SK-N-SH (cell line): Measurements from ENCODE around the gene AGPAT3. TPM values are rescaled to one million over a fixed set of nuclear protein-coding genes. Genes with fewer than 3 reads are reported as not detected.

Experiments used
- CTCF ChIA-PET: fragments of 300-600, 350-600 bp; formaldehyde crosslinking; extraction: SDS; loops from one replicate; lab custom pipeline; 2021; lab: Yijun Ruan, JAX
- POLR2A ChIA-PET: fragments of 350-600 bp; sonication (Branson Sonifier 250); formaldehyde crosslinking; extraction: SDS; loops from one replicate; lab custom pipeline; 2020; ENCODE audit warnings: antibody characterized with exemption, inconsistent platforms; lab: Yijun Ruan, JAX
- DNase-seq: peaks from one replicate; pipeline ENCODE4 v3.0.0; 2012
- H2AFZ ChIP-seq: fragments of 200-600 bp; sonication (generic); 2 replicates; pipeline ENCODE4 v1.8.1; 2016; ENCODE audit warnings: antibody characterized with exemption, mild to moderate bottlenecking, low read depth
- H3F3A ChIP-seq: fragments of 200-600 bp; sonication (generic); replicated peaks from 2 replicates; pipeline ENCODE3; 2016; ENCODE audit warnings: antibody characterized with exemption, mild to moderate bottlenecking; ENCODE audit not compliant: insufficient read depth
- H3K27ac ChIP-seq, 2 experiments: fragments of 200-500 bp in 1 of 2; fragments of 200-600 bp in 1 of 2; sonication (Bioruptor generic) in 1 of 2; sonication (generic), shearing (Covaris generic) in 1 of 2; 2 replicates each; pipeline versions ENCODE4 v1.5.1 to v1.6.1; 2014 to 2016; ENCODE audit warnings: low read depth in 2 of 2, inconsistent platforms in 1 of 2, low read length in 1 of 2, mild to moderate bottlenecking in 1 of 2, mixed read lengths in 1 of 2
- H3K27me3 ChIP-seq: fragments of 200-600 bp; sonication (generic), shearing (Covaris generic); 2 replicates; pipeline ENCODE4 v1.6.1; 2016; ENCODE audit warnings: mixed run types; ENCODE audit not compliant: insufficient read depth
- H3K36me3 ChIP-seq, 2 experiments: fragments of 200-500 bp in 1 of 2; fragments of 200-600 bp in 1 of 2; sonication (Bioruptor generic) in 1 of 2; sonication (generic) in 1 of 2; replicated peaks in 1 of 2; 2 replicates each; pipeline versions ENCODE3 to v1.5.1; 2014 to 2016; ENCODE audit warnings: low read length in 1 of 2, mild to moderate bottlenecking in 1 of 2; ENCODE audit not compliant: insufficient read depth in 2 of 2, control insufficient read depth in 1 of 2
- H3K4me1 ChIP-seq, 2 experiments: fragments of 200-500 bp in 1 of 2; fragments of 200-600 bp in 1 of 2; sonication (Bioruptor generic) in 1 of 2; sonication (generic), shearing (Covaris generic) in 1 of 2; 2 replicates each; pipeline versions ENCODE4 v1.5.1 to v1.6.1; 2014 to 2016; ENCODE audit warnings: low read depth in 1 of 2, low read length in 1 of 2, mixed run types in 1 of 2; ENCODE audit not compliant: insufficient read depth in 2 of 2, control insufficient read depth in 1 of 2
- H3K4me2 ChIP-seq: fragments of 200-600 bp; sonication (generic), shearing (Covaris generic); 2 replicates; pipeline ENCODE4 v1.6.1; 2017; ENCODE audit warnings: mixed run types
- H3K4me3 ChIP-seq, 2 experiments: fragments of 200-500 bp in 1 of 2; fragments of 200-600 bp in 1 of 2; sonication (Bioruptor generic) in 1 of 2; sonication (generic), shearing (Covaris generic) in 1 of 2; 2 replicates each; pipeline versions ENCODE4 v1.5.1 to v1.8.1; 2014 to 2016; ENCODE audit warnings: low read depth in 2 of 2, inconsistent platforms in 1 of 2, low read length in 1 of 2, mild to moderate bottlenecking in 1 of 2, mixed read lengths in 1 of 2, moderate library complexity in 1 of 2
- H3K79me2 ChIP-seq: fragments of 200-600 bp; sonication (generic); 2 replicates; pipeline ENCODE4 v1.8.1; 2017; ENCODE audit warnings: mild to moderate bottlenecking; ENCODE audit not compliant: insufficient read depth
- H3K9ac ChIP-seq: fragments of 200-600 bp; sonication (generic); 2 replicates; pipeline ENCODE4 v1.6.1; 2017; ENCODE audit warnings: mixed run types
- H3K9me2 ChIP-seq: fragments of 200-600 bp; sonication (generic); 2 replicates; pipeline ENCODE4 v1.6.1; 2017; ENCODE audit warnings: mixed run types
- H3K9me3 ChIP-seq: fragments of 200-600 bp; sonication (generic); 2 replicates; pipeline ENCODE4 v1.6.1; 2017; ENCODE audit warnings: mixed run types, mild to moderate bottlenecking, moderate library complexity
- H4K20me1 ChIP-seq: fragments of 200-600 bp; sonication (generic); 2 replicates; pipeline ENCODE4 v1.6.1; 2017; ENCODE audit warnings: mild to moderate bottlenecking, mixed run types; ENCODE audit not compliant: insufficient read depth
- EP300 ChIP-seq, 2 experiments: IDR thresholded peaks; 2 replicates each; pipeline versions ENCODE4 v1.4.0 to v1.6.1; 2012; ENCODE audit warnings: borderline replicate concordance in 1 of 2, low read depth in 1 of 2, low read length in 1 of 2
- FOXJ3 ChIP-seq: sonication (generic); formaldehyde crosslinking; IDR thresholded peaks from 2 replicates; pipeline ENCODE4 v1.5.1; 2020; ENCODE audit warnings: mild to moderate bottlenecking, missing genetic modification reagents
- GABPA ChIP-seq: IDR thresholded peaks from 2 replicates; pipeline ENCODE4 v1.4.0; 2012; ENCODE audit warnings: low read depth, mild to moderate bottlenecking
- MAX ChIP-seq: IDR thresholded peaks from 2 replicates; pipeline ENCODE4 v1.4.0; 2012; ENCODE audit warnings: low read depth
- MEF2A ChIP-seq: IDR thresholded peaks from 2 replicates; pipeline ENCODE4 v1.4.0; 2012; ENCODE audit warnings: low read depth, borderline replicate concordance
- MXI1 ChIP-seq: IDR thresholded peaks from 2 replicates; pipeline ENCODE4 v1.6.1; 2012; ENCODE audit warnings: mild to moderate bottlenecking, low read depth, low read length, improper control_type of control experiment
- NFIC ChIP-seq: IDR thresholded peaks from 2 replicates; pipeline ENCODE4 v1.4.0; 2012; ENCODE audit warnings: borderline replicate concordance
- POLR2AphosphoS5 ChIP-seq: IDR thresholded peaks from 2 replicates; pipeline ENCODE4 v1.6.1; 2012; ENCODE audit warnings: low read depth, low read length
- RAD21 ChIP-seq: IDR thresholded peaks from 2 replicates; pipeline ENCODE4 v1.6.1; 2012; ENCODE audit warnings: mild to moderate bottlenecking, low read length
- RCOR1 ChIP-seq: fragments of 150-350 bp; IDR thresholded peaks from 2 replicates; pipeline ENCODE4 v1.6.1; 2017; ENCODE audit warnings: antibody characterized with exemption, low read length
- RFX5 ChIP-seq: IDR thresholded peaks from 2 replicates; pipeline ENCODE4 v1.6.1; 2012; ENCODE audit warnings: mild to moderate bottlenecking, improper control_type of control experiment, low read length
- RXRA ChIP-seq: IDR thresholded peaks from 2 replicates; pipeline ENCODE4 v1.4.0; 2012; ENCODE audit warnings: low read depth, mild to moderate bottlenecking, borderline replicate concordance
- TAF1 ChIP-seq: IDR thresholded peaks from 2 replicates; pipeline ENCODE4 v1.6.1; 2012; ENCODE audit warnings: low read depth, mild to moderate bottlenecking, low read length, moderate library complexity, borderline replicate concordance
- TCF12 ChIP-seq: IDR thresholded peaks from 2 replicates; pipeline ENCODE4 v1.4.0; 2012
- WGBS: methylation state at CpG from one replicate; pipeline ENCODE4 v1.1.6; 2017; ENCODE audit warnings: low lambda C conversion rate; 5-methylcytosine and 5-hydroxymethylcytosine counted together
- polyA plus RNA-seq, 3 experiments: library from polyadenylated mRNA; depleted of rRNA; stranded (reverse); fragments of >200 nt; gene quantifications; 2 replicates each; pipeline ENCODE4 v1.2.3, GENCODE V29; 2012
- TF ChIP-seq, protein P1 (sequence below): fragments of 200-600 bp; sonication (generic); IDR thresholded peaks from 2 replicates; pipeline ENCODE4 v1.6.1; 2017; ENCODE audit warnings: antibody characterized with exemption, mild to moderate bottlenecking, moderate library complexity
- TF ChIP-seq, protein P2 (sequence below): IDR thresholded peaks from 2 replicates; pipeline ENCODE4 v1.6.1; 2012; ENCODE audit warnings: mild to moderate bottlenecking, low read depth, low read length, moderate library complexity

The AGPAT3 gene
- polyA plus RNA-seq, 1 of the 3 experiments (the other 2 are of a cell fraction): 35.3 TPM

- H3K4me1 ChIP-seq: no peaks in the 10 kb centered on the region; a peak in 1 of 4 replicates
- H3K79me2 ChIP-seq: no peaks in the 10 kb centered on the region
- no peaks in the 10 kb centered on the region for H4K20me1 ChIP-seq
- H3K27me3 ChIP-seq: no peaks in the 10 kb centered on the region
- no peak for DNase-seq
- H3K9me2 ChIP-seq: no peaks in the 10 kb centered on the region
- H3K27ac ChIP-seq: no peak overlapping the region
- ChIA-PET CTCF (no interaction called here), POLR2A (no interaction called here)
- H3K36me3 ChIP-seq: no peaks in the 10 kb centered on the region
- H3F3A ChIP-seq: no peaks in the 10 kb centered on the region
- TF ChIP-seq TAF1: no peak
- TF ChIP-seq, protein P1, sequence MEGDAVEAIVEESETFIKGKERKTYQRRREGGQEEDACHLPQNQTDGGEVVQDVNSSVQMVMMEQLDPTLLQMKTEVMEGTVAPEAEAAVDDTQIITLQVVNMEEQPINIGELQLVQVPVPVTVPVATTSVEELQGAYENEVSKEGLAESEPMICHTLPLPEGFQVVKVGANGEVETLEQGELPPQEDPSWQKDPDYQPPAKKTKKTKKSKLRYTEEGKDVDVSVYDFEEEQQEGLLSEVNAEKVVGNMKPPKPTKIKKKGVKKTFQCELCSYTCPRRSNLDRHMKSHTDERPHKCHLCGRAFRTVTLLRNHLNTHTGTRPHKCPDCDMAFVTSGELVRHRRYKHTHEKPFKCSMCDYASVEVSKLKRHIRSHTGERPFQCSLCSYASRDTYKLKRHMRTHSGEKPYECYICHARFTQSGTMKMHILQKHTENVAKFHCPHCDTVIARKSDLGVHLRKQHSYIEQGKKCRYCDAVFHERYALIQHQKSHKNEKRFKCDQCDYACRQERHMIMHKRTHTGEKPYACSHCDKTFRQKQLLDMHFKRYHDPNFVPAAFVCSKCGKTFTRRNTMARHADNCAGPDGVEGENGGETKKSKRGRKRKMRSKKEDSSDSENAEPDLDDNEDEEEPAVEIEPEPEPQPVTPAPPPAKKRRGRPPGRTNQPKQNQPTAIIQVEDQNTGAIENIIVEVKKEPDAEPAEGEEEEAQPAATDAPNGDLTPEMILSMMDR: no peak
- no peak overlapping the region for H3K4me2 ChIP-seq
- H2AFZ ChIP-seq: no peak overlapping the region
- H3K9ac ChIP-seq: no peak overlapping the region
- no peak overlapping the region for H3K4me3 ChIP-seq
- WGBS: 90% methylated on average over 13 of the region's 26 CpGs
- no peaks in the 10 kb centered on the region for H3K9me3 ChIP-seq
These were observed 6.0 kb upstream of the AGPAT3 start for GRCh38 chr21:43858806-43859648.

- no peaks in the 10 kb centered on the region for H3K79me2 ChIP-seq
- no peaks in the 10 kb centered on the region for H3K9me3 ChIP-seq
- TF ChIP-seq RXRA (no peak), POLR2AphosphoS5 (no peak), MAX (no peak), FOXJ3 (CRISPR knock-in tag) (no peak), TCF12 (no peak), RCOR1 (no peak), GABPA (no peak), EP300 (IDR thresholded peaks at IDR 0.05; ENCODE audit: borderline replicate concordance in 1 of 2, low read depth in 1 of 2, low read length in 1 of 2) (no peak), RFX5 (no peak), MEF2A (no peak), NFIC (no peak), RAD21 (no peak), MXI1 (no peak)
- TF ChIP-seq, protein P2, sequence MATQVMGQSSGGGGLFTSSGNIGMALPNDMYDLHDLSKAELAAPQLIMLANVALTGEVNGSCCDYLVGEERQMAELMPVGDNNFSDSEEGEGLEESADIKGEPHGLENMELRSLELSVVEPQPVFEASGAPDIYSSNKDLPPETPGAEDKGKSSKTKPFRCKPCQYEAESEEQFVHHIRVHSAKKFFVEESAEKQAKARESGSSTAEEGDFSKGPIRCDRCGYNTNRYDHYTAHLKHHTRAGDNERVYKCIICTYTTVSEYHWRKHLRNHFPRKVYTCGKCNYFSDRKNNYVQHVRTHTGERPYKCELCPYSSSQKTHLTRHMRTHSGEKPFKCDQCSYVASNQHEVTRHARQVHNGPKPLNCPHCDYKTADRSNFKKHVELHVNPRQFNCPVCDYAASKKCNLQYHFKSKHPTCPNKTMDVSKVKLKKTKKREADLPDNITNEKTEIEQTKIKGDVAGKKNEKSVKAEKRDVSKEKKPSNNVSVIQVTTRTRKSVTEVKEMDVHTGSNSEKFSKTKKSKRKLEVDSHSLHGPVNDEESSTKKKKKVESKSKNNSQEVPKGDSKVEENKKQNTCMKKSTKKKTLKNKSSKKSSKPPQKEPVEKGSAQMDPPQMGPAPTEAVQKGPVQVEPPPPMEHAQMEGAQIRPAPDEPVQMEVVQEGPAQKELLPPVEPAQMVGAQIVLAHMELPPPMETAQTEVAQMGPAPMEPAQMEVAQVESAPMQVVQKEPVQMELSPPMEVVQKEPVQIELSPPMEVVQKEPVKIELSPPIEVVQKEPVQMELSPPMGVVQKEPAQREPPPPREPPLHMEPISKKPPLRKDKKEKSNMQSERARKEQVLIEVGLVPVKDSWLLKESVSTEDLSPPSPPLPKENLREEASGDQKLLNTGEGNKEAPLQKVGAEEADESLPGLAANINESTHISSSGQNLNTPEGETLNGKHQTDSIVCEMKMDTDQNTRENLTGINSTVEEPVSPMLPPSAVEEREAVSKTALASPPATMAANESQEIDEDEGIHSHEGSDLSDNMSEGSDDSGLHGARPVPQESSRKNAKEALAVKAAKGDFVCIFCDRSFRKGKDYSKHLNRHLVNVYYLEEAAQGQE: no peak
- TF ChIP-seq, protein P1: no peak
- WGBS: 88% methylated on average over 8 of the region's 8 CpGs
- H3K4me1 ChIP-seq: no peaks in the 10 kb centered on the region; a peak in 1 of 4 replicates
- ChIA-PET CTCF (interaction anchor here (1.1 kb wide), 1 partner anchor 40 kb away, joined by 3 read pairs; no protein-coding TSS in a partner anchor), POLR2A (no interaction called here)
- no peaks in the 10 kb centered on the region for H3K9me2 ChIP-seq
- no peaks in the 10 kb centered on the region for H3F3A ChIP-seq
- H2AFZ ChIP-seq: no peak overlapping the region
- no peaks in the 10 kb centered on the region for H3K27me3 ChIP-seq
- no peaks in the 10 kb centered on the region for H4K20me1 ChIP-seq
- H3K4me2 ChIP-seq: no peak overlapping the region
- DNase-seq: no peak
- no peak overlapping the region for H3K27ac ChIP-seq
- no peaks in the 10 kb centered on the region for H3K36me3 ChIP-seq
- no peak overlapping the region for H3K4me3 ChIP-seq
- no peak overlapping the region for H3K9ac ChIP-seq
These were observed 5.2 kb upstream of the AGPAT3 start for GRCh38 chr21:43859747-43860214.
